ENCODE results near the gene AGBL1.
A peak's percentile ranks its signal among the peaks of the same experiment; 100 is the strongest.
"Not testable (repeated sequence)": the region's sequence is repeated elsewhere in the genome, so short reads cannot be mapped to it uniquely, and the experiment has no call there.

Gene AGBL1

DNA sequence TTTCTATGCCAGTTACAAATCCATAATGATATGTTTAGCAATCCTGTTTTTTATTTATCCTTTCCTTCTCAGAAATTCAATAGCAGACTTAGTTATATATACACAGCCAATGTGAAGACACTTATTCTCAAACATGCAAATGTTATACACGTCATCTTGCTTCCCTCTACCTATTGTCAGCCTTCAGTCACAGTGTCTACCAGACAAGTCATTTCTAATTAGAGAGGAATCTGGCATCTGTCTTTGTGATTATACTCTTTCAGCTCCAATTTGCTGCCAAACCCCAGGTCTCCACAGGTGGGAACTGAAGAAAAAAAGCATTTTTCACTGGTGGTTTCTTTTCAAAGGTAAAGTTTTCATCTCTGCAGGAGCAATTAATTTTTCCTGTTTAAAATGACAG, 793.1 kb downstream of the AGBL1 start:
- no peak for DNase-seq (ENCODE audit: low read depth)

DNA sequence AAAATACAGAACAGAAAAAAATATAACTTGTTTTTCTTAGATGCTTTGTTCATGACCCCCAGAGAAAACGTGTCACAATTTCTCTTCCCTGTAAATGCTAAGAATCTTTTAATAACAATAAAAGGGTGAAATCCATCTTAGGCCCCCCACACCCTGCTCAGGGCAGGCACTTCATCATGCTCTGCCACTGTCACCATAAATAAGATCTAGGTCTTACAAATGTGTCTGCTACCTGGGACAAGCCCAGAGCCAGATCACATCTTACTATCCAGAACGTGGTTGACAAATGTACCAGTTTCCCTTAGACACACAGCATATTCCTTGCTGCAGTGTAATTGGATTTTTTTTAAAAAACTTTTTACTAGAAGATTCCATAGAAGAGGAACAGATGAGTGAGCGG, 795.4 kb downstream of the AGBL1 start:
- DNase-seq (ENCODE audit: low read depth), result no peak

DNA sequence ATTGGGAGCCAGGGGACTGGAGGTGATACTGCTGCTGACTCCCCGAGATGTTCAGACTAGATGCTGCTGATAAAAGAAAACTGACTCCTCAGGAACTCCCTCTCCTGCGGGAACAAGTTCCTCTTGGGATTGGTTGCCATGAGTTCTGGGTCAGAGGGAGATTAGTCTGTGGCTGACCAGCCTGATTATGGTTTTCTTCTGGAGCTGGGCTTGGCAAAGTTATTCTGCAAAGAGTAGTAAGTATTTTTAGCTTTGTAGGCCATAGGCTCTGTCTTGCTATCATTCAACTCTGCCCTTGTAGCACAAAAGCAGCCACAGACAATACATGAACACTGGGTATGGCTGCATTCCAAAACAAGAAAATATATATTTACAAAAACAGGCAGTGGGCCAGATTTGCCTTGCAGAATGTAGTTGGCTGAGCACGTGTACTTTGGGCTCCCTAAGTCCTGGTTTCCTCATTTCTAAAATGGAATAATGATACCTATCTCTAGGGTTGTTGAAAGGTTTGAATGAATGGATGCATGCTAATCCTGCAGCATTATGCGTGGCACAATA, 796.8 kb downstream of the AGBL1 start:
- no peak for DNase-seq (ENCODE audit: low read depth)

DNA sequence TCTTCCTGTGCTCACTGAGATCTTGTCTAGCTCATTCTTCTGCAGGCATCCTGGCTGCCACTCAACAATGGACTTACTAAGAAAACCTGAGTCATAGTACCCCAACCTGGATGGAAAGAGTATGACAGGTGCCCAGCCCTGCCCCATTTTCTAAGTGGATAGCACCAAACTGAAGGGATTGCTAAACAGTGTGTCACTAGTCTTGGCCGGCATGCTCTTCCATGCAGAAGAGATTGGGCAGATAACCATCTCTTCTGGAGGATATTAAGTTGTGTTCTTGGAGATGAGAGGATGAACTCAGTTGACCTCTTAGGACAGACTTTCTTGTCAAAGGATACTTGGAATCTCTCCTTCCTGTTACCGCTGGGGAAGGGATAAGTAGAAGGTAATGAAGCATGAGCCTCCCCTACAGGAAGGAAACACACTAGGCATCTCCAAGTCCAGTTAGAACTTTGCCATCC, 797.5 kb downstream of the AGBL1 start:
- DNase-seq (ENCODE audit: low read depth), result no peak

DNA sequence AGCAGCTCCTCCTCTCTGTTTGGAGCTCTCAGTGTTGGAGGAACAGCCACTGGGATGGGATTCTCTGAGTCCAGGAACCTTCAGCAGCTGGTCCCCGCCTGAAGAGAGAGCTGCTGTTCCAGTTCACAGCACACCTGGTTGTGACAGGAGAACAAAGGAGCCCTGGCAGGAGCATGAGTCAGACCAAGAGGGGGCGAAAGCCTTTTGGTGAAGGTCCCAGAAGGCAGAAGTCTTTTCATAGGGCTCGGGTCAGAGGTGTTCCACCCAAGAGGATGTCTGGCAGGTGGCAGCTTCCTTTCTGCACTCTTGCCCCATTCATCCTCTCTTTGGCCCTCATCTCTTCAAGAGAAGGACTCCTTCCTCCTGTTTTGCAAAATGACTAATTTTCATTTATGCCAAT, 799.2 kb downstream of the AGBL1 start:
- not testable (repeated sequence) for DNase-seq (ENCODE audit: low read depth)

DNA sequence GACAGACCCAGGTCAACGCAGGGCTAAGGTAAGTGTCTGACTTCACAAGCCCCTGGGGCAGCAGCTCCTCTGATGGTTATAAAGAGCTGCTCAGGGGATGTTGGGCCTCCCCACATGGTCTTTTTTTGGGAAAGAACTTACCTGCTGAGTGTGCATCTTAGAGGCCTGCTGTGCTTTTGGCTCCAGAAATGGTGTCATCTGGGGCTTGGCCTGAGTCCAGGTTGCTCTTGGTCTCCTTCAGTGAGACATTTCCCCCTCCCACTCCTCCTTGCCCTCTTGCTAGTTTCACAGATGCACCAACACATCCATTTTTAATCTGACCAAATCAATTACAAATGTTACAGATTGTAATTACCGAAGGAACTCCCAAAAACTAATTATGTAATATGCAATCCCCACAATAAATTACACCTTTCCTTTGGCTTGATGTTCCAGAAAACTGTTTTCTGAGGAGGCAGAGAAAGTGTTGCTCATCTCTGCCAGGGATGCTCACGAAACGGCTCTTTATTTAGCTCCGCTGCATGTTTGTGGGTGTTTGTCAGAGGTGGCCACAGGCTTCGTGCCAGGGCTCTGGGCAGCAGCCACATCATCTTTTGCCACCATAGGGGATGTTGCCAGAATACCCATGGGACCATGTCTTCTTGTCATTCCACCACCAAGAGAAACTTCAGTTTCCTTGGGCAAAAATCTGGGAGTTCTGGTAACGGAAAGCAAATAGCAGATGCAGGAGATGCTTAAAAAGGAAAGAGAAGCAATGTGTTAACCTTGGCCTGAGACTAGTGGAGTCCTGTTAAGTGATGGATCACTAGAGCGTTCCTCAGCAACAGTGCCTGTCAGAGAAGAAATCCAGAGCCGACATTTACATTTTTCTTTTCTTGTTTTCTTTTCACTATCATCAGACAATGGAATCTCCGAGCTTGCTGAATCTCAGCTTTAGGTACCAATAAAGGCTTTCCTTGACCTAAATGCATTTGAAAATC, 799.9 kb downstream of the AGBL1 start:
- no peak for DNase-seq (ENCODE audit: low read depth)

DNA sequence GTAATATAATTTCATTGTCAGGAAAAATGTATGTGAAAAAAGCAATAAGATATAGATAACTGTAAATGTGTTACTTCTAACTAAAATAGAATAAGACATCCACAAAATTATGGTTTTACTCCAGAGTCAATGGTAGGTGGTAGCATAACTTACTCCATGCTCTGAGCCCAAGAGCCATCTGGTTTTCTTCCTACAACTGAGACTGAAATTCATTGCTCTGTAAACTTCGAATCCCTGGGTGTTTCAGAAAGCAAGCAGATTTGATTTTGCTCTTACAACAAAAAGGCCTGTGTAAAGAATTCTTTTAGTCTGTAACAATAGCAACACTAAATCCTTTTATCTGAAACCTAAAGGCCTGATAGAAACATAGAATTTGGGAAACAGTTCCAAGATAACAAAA, 805.9 kb downstream of the AGBL1 start:
- no peak for DNase-seq (ENCODE audit: low read depth)

DNA sequence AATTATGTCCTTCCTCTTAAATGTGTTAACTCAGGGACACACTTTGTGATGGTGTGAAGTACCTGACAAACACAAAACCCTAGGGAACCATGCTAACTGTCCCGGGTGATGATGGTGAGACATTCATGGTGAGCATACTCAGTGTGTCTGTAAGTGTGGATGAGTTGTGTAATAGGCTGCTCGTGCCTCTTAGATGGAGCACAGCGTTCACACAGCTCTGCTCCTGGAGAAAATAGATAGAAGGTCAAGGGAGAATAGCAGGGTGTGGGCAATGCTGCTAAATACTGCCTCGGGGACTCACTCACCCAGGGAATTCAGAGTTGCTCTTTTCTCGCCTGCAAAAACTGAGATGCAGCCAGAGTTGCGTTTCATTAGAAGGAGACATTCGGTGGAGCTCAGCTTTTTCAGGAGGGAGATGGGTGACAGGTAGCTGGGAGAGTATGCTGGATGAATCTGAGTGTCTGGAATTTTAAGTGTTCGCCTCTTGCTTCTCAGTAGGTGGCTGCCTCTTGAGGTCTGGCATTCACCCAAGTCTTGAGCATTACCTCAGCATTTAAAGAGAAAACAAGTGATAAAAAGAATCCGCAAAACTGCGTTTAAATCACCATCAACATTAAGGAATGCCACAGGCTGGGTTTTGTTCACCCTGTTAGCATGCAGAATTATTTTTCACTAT, 813.2 kb downstream of the AGBL1 start:
- no peak for DNase-seq (ENCODE audit: low read depth)

DNA sequence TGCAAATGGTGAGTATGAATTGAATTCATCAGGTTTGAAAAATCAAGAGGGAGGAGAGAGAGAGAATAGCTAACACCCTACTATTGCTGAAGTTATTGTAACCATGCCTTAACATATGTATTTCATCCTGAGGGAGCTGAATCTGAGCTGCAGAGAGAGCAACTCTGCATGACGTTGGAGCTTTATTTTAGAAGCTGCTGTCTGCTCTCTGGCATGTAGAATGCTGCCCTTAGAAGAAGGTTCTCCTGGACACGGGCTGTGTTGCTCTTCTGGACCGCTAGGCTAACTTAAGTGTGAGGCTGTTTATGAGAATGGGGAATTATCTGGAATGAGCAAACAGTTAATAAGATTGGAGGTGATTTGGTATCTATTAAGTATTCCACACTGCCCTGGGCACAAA, 814.6 kb downstream of the AGBL1 start:
- DNase-seq (ENCODE audit: low read depth), result no peak

DNA sequence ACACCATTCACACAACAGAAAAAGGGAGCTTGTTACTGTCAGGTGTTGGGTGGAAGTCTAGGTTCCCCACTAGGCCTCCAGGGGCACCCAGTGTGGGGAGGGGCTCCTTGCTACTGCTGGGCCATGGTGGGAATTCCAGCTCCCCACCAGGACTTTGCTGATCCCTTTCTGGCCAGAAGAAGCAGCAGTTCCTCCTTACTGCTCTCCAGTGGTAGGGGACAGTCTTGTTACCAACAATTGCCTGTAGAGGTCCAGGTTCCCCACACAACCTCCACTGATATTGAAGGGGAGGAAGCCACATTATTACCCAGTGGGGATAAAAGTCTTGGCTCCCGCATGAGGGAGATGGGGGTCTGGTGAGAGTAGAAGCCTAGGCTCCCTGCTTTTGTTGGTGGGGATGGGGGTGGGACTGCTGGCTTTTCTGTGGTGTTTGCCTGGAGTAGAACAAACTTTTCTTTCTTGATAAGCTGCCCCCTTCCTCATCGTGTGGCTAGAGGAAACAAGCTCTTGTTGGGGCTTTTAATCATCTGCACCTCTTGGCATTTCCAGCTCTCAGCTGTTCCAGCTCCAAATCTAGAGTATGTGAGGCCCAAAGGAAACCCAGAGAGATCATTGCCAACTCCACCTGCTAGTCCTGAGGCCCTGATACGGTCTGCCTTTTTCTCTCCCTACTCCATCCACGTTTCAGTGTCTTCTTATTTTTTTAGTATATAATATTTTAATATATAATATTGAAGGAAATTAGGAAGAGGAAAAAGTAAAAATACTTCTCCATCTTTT, 824.2 kb downstream of the AGBL1 start:
- no peak for DNase-seq (ENCODE audit: low read depth)

DNA sequence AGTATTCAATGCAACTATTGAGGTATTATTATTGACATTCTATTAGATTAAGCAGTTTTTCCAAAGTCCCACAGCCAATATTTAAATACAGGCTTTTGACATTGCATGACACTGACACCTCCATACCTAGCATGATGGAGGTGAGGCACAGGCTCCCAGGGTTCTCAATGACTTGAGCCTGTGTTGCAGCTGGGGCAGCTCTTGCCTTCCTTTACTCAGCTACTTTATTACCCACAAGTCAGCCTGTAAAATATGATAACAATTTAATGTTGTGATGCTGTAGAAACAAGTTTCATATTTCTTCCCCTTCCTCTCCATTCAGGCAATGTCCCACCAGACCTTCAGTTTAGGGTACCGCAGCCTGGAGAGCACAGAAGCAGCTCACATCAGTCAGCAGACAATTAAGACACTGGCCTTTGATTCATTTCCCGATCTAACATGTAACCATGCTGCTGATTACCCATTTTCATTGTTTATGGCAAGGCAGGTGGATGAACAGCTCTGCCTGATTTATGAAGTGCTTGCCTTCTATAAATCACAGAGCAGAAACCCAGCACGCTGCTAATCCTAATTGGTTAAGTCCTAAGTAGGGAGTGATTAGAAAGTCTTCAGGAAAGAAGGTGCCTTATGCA, 826.1 kb downstream of the AGBL1 start:
- no peak for DNase-seq (ENCODE audit: low read depth)

DNA sequence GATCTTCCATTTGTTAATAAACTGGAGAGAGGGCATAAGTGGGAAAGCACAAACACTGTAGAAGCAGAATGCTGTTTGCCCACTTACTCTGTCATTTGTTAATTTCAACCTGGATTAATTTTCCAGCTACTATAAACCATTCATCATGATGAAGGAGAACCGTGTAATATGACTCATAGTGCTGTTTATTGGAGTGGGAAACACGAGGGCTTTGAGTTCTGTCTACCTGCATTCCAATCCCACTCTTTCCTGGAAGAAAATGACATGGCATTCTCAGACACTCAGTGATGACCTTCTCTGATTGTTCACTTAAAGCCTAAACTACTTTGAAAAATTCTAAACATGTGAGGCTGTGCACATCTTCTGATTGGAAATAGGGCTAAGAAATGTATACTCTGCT, 826.7 kb downstream of the AGBL1 start:
- DNase-seq (ENCODE audit: low read depth), result no peak

DNA sequence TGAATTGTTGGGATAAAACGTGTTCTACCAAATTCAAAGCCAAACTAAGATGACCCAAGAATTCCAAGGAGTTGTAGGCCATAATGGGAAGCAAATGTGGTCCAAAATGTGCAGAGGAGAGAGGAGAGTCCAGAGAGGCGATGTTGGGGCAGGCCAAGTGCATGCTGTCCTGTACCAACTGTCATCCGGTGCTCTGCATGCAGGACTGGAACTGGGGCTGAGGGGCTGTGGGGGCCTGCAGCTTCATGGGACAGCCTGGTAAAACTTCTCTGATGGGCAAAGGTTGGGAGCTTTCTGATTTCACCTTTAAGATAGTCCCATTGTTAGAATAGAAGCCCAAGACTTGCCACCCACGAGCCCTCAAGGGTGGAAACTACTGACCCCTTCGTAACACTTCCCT, 831.4 kb downstream of the AGBL1 start:
- DNase-seq (ENCODE audit: low read depth), result no peak

DNA sequence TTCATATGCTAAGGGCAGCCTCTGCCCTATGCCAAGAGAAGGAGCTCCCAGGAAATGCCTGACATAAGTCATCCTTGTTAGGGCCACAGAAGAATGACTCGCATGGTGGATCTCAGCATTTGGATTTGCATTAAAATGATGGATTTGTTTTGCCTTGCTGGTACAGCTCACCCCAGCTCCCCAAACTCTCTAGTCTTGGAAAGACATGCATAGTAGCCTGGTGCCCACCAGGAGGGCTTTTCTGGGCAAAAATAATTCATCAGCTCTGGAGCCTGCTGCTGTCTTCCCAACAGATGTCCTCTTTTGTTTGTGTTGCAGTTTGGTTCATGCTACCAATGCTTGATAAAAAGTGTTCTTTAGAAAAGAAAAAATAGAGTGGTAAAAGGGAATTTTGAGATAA, 833.0 kb downstream of the AGBL1 start:
- no peak for DNase-seq (ENCODE audit: low read depth)

DNA sequence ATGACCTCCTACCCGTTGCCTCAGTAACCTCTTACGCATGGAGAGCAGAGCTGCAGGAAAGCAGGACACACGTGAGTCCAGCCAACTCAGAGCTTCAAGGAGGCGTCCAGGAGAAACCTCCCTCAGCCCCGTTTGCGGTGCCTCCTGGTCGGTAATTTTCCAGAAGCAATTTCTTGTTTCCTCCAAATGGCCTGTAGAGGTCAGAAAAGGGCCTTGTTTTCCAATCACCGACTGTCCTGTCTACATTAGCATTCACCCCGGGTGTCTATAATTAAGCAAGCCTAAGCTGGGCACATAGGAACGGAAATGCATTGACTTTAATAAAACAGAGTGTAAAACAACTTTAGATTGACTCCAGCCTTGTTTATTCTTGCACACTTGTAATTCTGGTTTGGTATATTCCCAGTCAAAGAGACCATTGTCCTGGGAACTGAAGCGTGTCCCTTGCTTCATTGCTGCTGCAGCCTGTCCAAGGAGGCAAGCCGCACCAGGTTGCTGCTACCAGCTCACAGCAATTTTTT, 836.2 kb downstream of the AGBL1 start:
- DNase-seq (ENCODE audit: low read depth), result peak; percentile 43

DNA sequence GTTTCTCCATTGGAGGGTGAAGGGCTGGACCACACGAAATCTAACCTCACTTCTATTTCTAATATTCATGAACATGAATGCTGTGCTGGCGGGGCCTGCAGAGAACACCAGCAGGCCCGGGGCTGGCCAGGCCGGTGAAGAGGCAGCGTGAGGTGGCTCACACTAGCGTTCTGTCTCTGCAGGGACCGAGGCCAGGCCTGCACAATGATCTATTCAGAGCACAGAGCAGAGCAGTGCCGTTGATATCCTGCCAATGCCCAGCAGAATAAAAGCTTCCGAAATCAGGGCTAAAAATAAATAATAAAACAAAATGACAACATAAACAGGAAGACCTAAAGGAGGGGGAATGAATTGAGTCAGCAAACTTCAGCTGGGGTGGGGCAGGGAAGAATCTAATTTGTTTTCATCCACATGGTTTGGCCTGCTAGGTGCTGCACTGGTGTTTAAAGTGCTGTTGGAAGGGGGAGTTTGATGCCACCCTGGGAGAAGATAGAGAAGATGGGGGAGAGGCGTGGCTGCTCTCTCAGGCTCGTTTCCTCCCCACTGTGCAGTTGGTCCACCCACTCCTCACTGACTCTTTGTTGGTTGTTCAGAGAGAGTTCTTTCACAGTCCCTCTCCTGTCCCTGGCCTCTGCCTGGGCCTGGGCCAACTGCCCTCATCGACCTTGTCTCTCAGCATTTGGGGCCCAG, 837.1 kb downstream of the AGBL1 start:
- no peak for DNase-seq (ENCODE audit: low read depth)

DNA sequence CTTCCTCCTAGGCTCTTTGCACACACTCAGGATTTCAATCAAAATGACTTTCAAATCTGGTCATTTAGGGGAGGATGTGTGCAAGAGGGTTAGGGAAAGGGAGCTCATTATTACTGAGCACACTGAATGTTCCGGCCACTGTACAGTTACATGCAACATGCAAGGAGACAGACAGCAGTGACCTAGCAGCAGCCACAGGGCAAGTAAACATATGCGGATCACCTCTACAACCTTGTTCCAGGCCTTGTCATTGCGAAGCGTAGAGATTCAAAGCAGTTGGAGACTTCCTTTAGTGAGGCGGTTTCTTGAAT, 837.6 kb downstream of the AGBL1 start:
- no peak for DNase-seq (ENCODE audit: low read depth)

DNA sequence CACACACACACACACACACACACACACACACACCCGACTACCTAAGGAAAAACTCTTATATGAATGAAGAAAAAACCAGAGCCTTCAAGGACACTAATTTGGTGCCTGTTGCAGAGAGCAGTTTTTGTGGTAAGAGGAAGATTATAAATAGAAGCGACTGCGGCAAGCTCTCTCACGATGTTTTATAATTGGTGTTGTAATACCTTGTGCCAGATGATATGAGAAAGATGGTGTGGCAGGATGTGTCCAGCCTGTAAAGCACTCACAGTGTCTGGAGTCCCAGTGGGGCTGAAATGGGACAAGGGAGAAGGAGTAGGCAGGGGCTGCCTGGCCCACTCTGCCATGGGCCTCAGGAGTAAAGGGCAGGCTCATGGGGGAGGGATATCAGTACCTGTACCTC, 839.9 kb downstream of the AGBL1 start:
- no peak for DNase-seq (ENCODE audit: low read depth)

DNA sequence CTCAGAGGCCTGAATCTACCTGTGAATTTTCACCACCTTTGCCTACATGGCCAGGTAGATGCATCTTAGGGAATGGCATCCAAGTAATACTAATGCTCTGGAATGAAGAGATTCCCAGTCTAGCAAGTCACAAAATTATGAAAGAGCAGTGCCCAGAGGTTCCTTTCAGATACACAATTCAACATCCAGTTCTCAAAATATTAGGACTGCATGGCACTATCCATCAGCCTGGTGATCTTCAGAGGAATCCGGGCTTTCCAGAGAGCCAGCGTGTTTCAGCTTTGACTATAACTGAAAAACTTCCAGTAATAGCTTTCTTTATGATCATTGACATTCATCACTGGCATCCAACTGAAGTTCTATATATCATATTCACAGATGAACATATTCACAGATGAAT, 849.8 kb downstream of the AGBL1 start:
- no peak for DNase-seq (ENCODE audit: low read depth)

DNA sequence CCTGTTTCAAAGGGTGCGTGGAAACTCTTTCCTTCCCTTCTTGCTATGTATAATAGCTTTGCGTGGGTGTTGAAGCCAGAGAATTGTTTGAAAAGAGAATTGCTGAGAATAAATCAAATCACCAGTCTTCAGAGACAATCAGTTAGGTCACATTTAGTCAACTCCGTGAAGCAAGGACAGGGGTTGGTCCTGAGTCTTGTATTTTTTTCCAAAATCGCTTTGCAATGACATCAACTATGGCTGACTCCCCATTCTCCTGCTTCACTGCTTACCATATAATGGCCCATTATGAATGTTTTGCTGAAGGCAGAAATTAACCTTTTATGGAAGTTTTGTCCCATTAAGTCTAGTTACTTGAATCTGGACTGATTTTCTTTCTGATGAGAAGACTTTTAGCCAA, 852.8 kb downstream of the AGBL1 start:
- DNase-seq (ENCODE audit: low read depth), result no peak

DNA sequence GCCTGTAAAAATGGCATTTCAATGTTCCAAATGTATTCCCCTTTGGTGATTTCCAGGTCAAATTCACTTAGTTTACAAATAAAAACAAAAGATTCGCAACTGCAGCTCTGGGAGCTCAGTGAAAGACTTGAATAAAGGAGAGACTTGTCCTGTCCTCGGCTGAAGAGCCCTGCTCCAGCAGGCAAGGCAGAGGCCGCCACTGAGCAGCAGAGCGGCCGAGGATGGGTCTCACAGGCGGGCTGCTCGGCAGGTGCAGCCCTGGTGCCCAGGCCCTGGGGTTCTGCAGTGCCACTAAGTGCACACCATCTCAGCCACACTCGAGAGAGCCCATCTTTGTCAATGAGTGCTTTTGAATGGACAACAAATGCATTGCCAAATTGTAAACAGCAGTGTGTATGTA, 856.2 kb downstream of the AGBL1 start:
- DNase-seq (ENCODE audit: low read depth), result no peak

Measured in stromal cell of bone marrow (primary cell).